Body of pancreas (tissue), 4 donors: Measurements from ENCODE around the gene NR2F6.

Experiments used
- POLR2A ChIP-seq, 3 donors: fragments of 450-650 bp; IDR thresholded peaks; one replicate each; pipeline ENCODE4 v1.6.1; 2016; ENCODE audit warnings: antibody characterized with exemption in 3 of 3, mild to moderate bottlenecking in 2 of 3
- TF ChIP-seq, protein P1 (sequence below), 7 experiments: fragments of 450-650 bp in 4 of 7; fragments of 200-600 bp in 3 of 7; sonication (generic) in 3 of 7; IDR thresholded peaks; one replicate each; pipeline ENCODE4 v1.5.1; 2016 to 2019; ENCODE audit warnings: antibody characterized with exemption in 7 of 7

DNA sequence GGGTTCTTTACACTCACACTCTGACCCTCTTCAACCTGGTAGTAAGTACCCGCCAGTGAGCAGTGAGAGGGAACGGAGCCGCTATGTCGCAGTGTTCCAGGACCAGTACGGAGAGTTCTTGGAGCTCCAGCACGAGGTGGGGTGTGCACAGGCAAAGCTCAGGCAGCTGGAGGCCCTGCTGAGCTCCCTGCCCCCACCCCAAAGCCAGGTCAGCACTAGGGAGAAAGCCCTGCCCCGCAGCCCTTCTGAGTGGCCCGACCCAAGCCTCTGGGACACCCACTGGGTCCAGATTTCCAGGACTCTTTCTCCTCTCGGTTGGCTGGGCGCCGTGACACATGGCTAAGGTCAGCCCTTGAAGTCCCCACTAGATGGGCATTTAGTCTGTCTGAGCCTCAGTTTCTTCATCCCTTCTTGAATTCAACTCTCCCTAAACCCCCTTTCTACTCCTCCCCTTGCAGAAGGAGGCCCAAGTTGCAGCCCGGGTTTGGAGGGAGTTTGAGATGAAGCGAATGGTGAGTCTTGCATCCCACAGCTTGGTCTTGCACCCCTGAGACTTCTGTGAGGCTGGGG is 17.8 kb downstream of the NR2F6 start:
- TF ChIP-seq, protein P1, sequence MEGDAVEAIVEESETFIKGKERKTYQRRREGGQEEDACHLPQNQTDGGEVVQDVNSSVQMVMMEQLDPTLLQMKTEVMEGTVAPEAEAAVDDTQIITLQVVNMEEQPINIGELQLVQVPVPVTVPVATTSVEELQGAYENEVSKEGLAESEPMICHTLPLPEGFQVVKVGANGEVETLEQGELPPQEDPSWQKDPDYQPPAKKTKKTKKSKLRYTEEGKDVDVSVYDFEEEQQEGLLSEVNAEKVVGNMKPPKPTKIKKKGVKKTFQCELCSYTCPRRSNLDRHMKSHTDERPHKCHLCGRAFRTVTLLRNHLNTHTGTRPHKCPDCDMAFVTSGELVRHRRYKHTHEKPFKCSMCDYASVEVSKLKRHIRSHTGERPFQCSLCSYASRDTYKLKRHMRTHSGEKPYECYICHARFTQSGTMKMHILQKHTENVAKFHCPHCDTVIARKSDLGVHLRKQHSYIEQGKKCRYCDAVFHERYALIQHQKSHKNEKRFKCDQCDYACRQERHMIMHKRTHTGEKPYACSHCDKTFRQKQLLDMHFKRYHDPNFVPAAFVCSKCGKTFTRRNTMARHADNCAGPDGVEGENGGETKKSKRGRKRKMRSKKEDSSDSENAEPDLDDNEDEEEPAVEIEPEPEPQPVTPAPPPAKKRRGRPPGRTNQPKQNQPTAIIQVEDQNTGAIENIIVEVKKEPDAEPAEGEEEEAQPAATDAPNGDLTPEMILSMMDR (IDR thresholded peaks at IDR 0.05) = no peak
- TF ChIP-seq POLR2A (IDR thresholded peaks at IDR 0.05) = no peak
